Measurements from ENCODE around the gene DYNC2I2.

DYNC2I2 gene

DNA sequence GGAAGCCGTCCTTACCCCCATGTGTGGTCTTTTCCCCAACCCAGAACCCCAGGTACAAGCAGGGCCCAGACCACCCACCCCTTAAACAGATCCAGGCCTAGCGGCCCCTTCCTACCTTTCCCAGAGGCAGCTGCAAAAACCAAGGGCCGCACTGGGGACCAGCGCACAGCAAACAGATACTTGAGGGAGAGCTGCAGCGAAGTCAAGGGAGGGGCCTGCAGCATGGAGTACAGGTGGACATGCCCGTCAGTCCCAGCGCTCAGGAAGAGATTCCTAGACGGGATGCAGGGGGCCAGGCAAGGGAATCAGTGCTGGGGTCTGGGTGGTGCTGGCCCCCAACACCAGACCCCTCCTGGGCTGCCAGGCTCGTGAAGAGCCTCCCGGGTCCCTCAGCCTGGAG is 22.5 kb downstream of the DYNC2I2 start:
- TF ChIP-seq, protein P1, sequence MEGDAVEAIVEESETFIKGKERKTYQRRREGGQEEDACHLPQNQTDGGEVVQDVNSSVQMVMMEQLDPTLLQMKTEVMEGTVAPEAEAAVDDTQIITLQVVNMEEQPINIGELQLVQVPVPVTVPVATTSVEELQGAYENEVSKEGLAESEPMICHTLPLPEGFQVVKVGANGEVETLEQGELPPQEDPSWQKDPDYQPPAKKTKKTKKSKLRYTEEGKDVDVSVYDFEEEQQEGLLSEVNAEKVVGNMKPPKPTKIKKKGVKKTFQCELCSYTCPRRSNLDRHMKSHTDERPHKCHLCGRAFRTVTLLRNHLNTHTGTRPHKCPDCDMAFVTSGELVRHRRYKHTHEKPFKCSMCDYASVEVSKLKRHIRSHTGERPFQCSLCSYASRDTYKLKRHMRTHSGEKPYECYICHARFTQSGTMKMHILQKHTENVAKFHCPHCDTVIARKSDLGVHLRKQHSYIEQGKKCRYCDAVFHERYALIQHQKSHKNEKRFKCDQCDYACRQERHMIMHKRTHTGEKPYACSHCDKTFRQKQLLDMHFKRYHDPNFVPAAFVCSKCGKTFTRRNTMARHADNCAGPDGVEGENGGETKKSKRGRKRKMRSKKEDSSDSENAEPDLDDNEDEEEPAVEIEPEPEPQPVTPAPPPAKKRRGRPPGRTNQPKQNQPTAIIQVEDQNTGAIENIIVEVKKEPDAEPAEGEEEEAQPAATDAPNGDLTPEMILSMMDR (IDR thresholded peaks at IDR 0.05; ENCODE audit: poor library complexity, severe bottlenecking): no peak
- ATAC-seq (ENCODE audit: low read depth) (no peak), DNase-seq (ENCODE audit: low spot score) (no peak)
- no peak overlapping the region for H3K4me3 ChIP-seq (ENCODE audit: severe bottlenecking)
- H3K9me3 ChIP-seq (ENCODE audit: severe bottlenecking): no peaks in the 10 kb centered on the region
- H3K36me3 ChIP-seq (ENCODE audit: low read depth): peaks cover 60% of the 10 kb centered on the region
- peak overlapping the region; percentile 96 for H3K27ac ChIP-seq (ENCODE audit: poor library complexity, severe bottlenecking)
- H3K4me1 ChIP-seq (ENCODE audit: insufficient read depth, poor library complexity, severe bottlenecking): peaks cover 18% of the 10 kb centered on the region
- H3K27me3 ChIP-seq (ENCODE audit: insufficient read depth, poor library complexity, severe bottlenecking): no peaks in the 10 kb centered on the region

DNA sequence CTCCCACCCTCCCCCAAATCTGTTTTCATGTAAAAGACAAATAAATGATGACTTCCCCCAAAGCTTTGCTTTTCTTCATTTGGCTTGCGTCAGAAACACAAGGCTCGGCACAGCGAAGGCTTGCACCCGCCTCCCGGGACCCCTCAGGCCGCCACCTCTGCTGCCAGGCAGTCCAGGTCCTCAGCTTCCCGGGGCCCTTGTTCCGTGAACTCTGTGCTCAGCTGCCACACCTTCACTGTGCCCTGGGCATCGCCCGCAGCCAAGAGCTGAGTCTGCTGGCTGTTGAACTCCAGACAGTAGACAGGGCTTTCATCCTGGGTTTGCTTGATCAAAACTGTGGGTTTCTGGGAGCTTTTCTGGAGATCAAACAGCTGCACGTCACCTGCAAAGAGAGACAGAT is 23.0 kb downstream of the DYNC2I2 start:
- TF ChIP-seq, protein P1 (IDR thresholded peaks at IDR 0.05; ENCODE audit: poor library complexity, severe bottlenecking): no peak
- no peak for ATAC-seq (ENCODE audit: low read depth)
- DNase-seq (ENCODE audit: low spot score): no peak
- no peaks in the 10 kb centered on the region for H3K9me3 ChIP-seq (ENCODE audit: severe bottlenecking)
- no peak overlapping the region for H3K4me3 ChIP-seq (ENCODE audit: severe bottlenecking)
- peaks cover 65% of the 10 kb centered on the region for H3K36me3 ChIP-seq (ENCODE audit: low read depth)
- H3K27ac ChIP-seq (ENCODE audit: poor library complexity, severe bottlenecking): peak overlapping the region; percentile 96
- H3K4me1 ChIP-seq (ENCODE audit: insufficient read depth, poor library complexity, severe bottlenecking): peaks cover 18% of the 10 kb centered on the region
- H3K27me3 ChIP-seq (ENCODE audit: insufficient read depth, poor library complexity, severe bottlenecking): no peaks in the 10 kb centered on the region

DNA sequence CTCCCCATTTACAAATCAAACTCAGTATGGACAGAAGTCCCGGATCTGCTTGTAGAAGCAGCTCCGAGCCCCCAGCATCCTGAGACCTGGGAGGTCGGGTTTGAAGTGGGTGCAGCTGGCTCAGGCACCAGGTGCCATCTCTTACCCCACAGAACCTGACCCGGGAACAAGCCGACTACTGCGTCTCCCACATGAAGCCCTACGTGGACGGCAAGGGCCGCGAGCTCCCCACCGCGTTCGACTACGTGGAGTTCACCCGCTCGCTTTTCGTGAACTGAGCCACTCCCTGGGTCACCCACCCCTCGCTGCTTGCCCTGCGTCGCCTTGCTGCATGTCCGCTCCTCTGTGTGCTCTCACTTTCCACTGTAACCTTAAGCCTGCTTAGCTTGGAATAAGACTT is 23.6 kb downstream of the DYNC2I2 start:
- no peaks in the 10 kb centered on the region for H3K9me3 ChIP-seq (ENCODE audit: severe bottlenecking)
- DNase-seq (ENCODE audit: low spot score) (no peak), ATAC-seq (ENCODE audit: low read depth) (no peak)
- peaks cover 18% of the 10 kb centered on the region for H3K4me1 ChIP-seq (ENCODE audit: insufficient read depth, poor library complexity, severe bottlenecking)
- H3K27me3 ChIP-seq (ENCODE audit: insufficient read depth, poor library complexity, severe bottlenecking): no peaks in the 10 kb centered on the region
- no peak overlapping the region for H3K4me3 ChIP-seq (ENCODE audit: severe bottlenecking)
- H3K36me3 ChIP-seq (ENCODE audit: low read depth): peaks cover 70% of the 10 kb centered on the region
- TF ChIP-seq, protein P1 (IDR thresholded peaks at IDR 0.05; ENCODE audit: poor library complexity, severe bottlenecking): no peak
- H3K27ac ChIP-seq (ENCODE audit: poor library complexity, severe bottlenecking): no peak overlapping the region

DNA sequence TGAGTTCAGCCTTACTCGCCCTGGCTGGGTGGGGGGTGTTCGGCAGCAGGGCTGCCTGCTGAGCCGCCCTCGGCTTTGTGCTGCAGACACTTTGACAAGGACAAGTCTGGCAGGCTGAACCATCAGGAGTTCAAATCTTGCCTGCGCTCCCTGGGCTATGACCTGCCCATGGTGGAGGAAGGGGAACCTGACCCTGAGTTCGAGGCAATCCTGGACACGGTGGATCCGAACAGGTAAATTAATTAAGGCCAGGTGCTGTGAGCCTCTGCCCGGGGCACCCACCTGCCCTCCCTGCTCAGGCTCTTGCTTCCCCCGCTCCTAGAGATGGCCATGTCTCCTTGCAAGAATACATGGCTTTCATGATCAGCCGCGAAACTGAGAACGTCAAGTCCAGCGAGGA is 24.2 kb downstream of the DYNC2I2 start:
- no peaks in the 10 kb centered on the region for H3K27me3 ChIP-seq (ENCODE audit: insufficient read depth, poor library complexity, severe bottlenecking)
- TF ChIP-seq, protein P1 (IDR thresholded peaks at IDR 0.05; ENCODE audit: poor library complexity, severe bottlenecking): no peak
- H3K27ac ChIP-seq (ENCODE audit: poor library complexity, severe bottlenecking): no peak overlapping the region
- DNase-seq (ENCODE audit: low spot score): no peak
- ATAC-seq (ENCODE audit: low read depth): no peak
- H3K9me3 ChIP-seq (ENCODE audit: severe bottlenecking): no peaks in the 10 kb centered on the region
- peaks cover 76% of the 10 kb centered on the region for H3K36me3 ChIP-seq (ENCODE audit: low read depth)
- peaks cover 18% of the 10 kb centered on the region for H3K4me1 ChIP-seq (ENCODE audit: insufficient read depth, poor library complexity, severe bottlenecking)
- no peak overlapping the region for H3K4me3 ChIP-seq (ENCODE audit: severe bottlenecking)

DNA sequence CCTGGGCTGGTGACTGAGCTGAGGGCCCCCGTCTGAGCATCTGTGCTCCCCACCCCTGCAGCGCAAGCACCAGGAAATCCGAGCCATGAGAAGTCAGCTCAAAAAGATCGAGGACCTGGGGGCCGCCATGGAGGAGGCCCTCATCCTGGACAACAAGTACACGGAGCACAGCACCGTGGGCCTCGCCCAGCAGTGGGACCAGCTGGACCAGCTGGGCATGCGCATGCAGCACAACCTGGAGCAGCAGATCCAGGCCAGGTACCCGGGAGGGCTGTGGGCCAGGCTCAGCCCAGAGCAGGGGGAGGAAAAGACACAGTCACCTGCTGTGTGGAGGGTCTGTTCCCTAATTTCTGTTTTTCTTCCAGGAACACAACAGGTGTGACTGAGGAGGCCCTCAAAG is 24.6 kb downstream of the DYNC2I2 start:
- TF ChIP-seq, protein P1 (IDR thresholded peaks at IDR 0.05; ENCODE audit: poor library complexity, severe bottlenecking): no peak
- Histone ChIP-seq H3K27me3 (ENCODE audit: insufficient read depth, poor library complexity, severe bottlenecking) (no peaks in the 10 kb centered on the region), H3K27ac (ENCODE audit: poor library complexity, severe bottlenecking) (no peak overlapping the region), H3K9me3 (ENCODE audit: severe bottlenecking) (no peaks in the 10 kb centered on the region), H3K4me3 (ENCODE audit: severe bottlenecking) (no peak overlapping the region), H3K4me1 (ENCODE audit: insufficient read depth, poor library complexity, severe bottlenecking) (peaks cover 18% of the 10 kb centered on the region), H3K36me3 (ENCODE audit: low read depth) (peaks cover 77% of the 10 kb centered on the region)
- no peak for DNase-seq (ENCODE audit: low spot score)
- no peak for ATAC-seq (ENCODE audit: low read depth)
